Measurements from ENCODE around the gene ADPGK.

- no peak for TF ChIP-seq SUZ12 (IDR thresholded peaks at IDR 0.05; ENCODE audit: extremely low read depth, insufficient read depth, insufficient read length)
- TF ChIP-seq ZNF274 (IDR thresholded peaks at IDR 0.05; ENCODE audit: low read depth, low read length): no peak
- no peak for TF ChIP-seq YY1 (IDR thresholded peaks at IDR 0.05; ENCODE audit: insufficient read depth, insufficient read length)
Observed at GRCh38 chr15:72770673-72771328, 12.8 kb downstream of the ADPGK start.
